Measurements from ENCODE around the gene GALNT1.
A peak's percentile ranks its signal among the peaks of the same experiment; 100 is the strongest.

The GALNT1 gene

DNA sequence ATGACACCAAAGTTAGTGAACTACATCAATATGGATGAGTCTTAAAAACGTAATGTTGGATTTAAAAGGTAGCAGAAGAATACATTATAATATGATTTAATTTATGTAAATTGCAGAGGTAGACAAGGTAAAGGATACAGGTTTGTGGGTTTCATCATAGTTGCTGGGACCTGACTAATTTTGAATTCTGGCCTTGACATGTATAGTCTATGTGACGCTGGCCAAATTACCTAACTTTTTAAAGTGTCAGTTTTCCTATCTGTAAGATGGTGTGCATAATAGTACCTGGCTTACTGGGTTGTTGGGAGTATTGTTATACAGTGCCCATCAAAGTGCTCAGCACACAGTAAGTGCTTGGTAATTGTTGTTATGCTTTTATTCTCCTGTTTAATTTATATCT lies 34.5 kb downstream of the GALNT1 start:
- Histone ChIP-seq H3K36me3 (ENCODE audit: control insufficient read depth in 1 of 2, insufficient read depth in 2 of 2, low read length in 2 of 2) (no peaks in the 10 kb centered on the region), H3K9ac (ENCODE audit: low read depth in 1 of 2, low read length in 2 of 2) (no peak overlapping the region), H3K9me3 (ENCODE audit: control insufficient read depth in 1 of 2, low read length in 2 of 2) (no peaks in the 10 kb centered on the region)

DNA sequence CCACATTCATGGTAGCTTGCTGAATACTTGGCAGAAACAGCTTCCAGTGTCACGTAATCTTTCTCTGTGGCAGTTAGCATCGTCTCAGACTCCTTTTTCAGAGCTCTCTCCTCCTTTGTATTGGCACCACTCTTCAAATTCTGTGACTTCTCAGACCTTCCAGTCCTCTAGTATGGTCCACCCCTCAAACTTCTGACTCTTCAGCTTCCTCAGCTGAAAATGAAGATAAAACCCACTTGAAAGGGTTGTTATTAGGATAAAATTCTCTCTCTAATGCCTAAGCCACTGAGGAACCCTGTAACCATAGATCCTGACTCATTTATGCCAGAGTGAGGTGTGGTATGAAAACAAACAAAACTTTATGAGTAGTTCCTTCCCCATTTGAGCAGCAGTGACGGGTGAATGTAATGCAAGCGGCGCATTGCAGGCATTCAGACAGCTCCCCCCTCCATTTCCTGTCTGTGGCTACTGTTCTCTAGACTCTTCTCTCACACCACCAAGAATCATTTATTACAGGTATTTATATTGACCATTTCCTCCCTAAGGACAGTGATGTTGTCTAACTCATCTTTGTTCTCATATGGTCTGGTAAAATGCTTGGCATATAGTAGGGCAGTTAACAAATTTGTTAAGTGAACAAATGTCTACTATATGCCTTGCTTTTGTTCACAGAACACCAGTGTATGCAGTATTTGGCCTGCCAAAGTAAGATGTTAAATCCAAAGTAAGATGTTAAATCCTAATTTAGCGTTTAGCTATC lies 35.3 kb downstream of the GALNT1 start:
- H3K9me3 ChIP-seq (ENCODE audit: control insufficient read depth in 1 of 2, low read length in 2 of 2): no peaks in the 10 kb centered on the region
- H3K4me3 ChIP-seq (ENCODE audit: low read depth in 1 of 2, low read length in 2 of 2): peak overlapping the region in 1 of 2 donors; percentile 12
- no peaks in the 10 kb centered on the region for H3K27me3 ChIP-seq (ENCODE audit: control insufficient read depth in 1 of 2, insufficient read depth in 2 of 2, low read length in 2 of 2)
- no peak overlapping the region for H3K9ac ChIP-seq (ENCODE audit: low read depth in 1 of 2, low read length in 2 of 2)
- no peak overlapping the region for H3K27ac ChIP-seq (ENCODE audit: low read depth, low read length)
- H3K36me3 ChIP-seq (ENCODE audit: control insufficient read depth in 1 of 2, insufficient read depth in 2 of 2, low read length in 2 of 2): no peaks in the 10 kb centered on the region
- peaks cover 15 to 26% of the 10 kb centered on the region in 2 donors for H3K4me1 ChIP-seq (ENCODE audit: control insufficient read depth in 1 of 2, insufficient read depth in 2 of 2, low read length in 2 of 2)

More for the DNA sequence above, 34.5 kb downstream of the GALNT1 start:
- Histone ChIP-seq H3K27me3 (ENCODE audit: control insufficient read depth in 1 of 2, insufficient read depth in 2 of 2, low read length in 2 of 2) (no peaks in the 10 kb centered on the region), H3K27ac (ENCODE audit: low read depth, low read length) (no peak overlapping the region), H3K4me3 (ENCODE audit: low read depth in 1 of 2, low read length in 2 of 2) (no peak overlapping the region), H3K4me1 (ENCODE audit: control insufficient read depth in 1 of 2, insufficient read depth in 2 of 2, low read length in 2 of 2) (peaks cover 15 to 30% of the 10 kb centered on the region in 2 donors)

DNA sequence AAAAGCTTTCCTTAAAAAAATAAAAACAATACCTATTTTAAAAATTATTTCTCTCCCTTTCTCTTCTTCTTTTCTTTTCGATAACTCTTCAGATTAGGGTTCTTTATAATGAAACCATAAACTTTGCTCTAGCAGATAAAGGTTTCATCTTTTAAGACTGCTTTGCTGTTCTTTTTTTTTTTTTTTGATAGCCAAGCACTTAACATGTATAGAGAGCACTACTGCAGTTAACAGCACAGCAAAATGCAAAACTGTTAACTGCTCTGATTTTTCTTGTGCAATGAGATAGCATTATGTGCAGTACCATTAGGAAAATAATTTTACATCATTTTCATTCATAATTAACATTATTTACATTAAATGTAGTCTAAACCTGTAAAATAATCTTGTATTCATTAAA lies 36.3 kb downstream of the GALNT1 start:
- Histone ChIP-seq H3K27me3 (ENCODE audit: control insufficient read depth in 1 of 2, insufficient read depth in 2 of 2, low read length in 2 of 2) (no peaks in the 10 kb centered on the region), H3K4me1 (ENCODE audit: control insufficient read depth in 1 of 2, insufficient read depth in 2 of 2, low read length in 2 of 2) (peaks cover 15 to 26% of the 10 kb centered on the region in 2 donors), H3K9ac (ENCODE audit: low read depth in 1 of 2, low read length in 2 of 2) (no peak overlapping the region), H3K27ac (ENCODE audit: low read depth, low read length) (no peak overlapping the region), H3K4me3 (ENCODE audit: low read depth in 1 of 2, low read length in 2 of 2) (no peak overlapping the region), H3K9me3 (ENCODE audit: control insufficient read depth in 1 of 2, low read length in 2 of 2) (no peaks in the 10 kb centered on the region), H3K36me3 (ENCODE audit: control insufficient read depth in 1 of 2, insufficient read depth in 2 of 2, low read length in 2 of 2) (no peaks in the 10 kb centered on the region)

DNA sequence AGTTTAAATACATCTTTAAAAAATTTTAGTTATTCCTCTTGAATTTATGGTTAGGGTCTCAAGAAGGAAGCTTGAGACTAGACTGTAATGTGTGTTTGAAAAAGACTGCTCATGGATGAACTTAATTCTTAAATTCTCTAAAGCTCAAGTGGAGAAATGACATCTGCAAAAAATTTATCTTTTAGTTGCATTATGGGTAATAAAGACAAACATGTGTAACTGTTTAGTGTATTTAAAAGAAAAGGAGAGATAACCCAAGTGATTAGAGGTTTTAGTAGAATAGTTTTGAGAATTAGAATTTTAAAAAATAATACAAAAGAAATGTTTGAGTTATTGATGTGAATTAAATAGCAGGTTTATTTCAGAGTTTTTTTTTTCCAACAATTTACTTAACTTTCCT lies 36.7 kb downstream of the GALNT1 start:
- Histone ChIP-seq H3K4me3 (ENCODE audit: low read depth in 1 of 2, low read length in 2 of 2) (no peak overlapping the region), H3K4me1 (ENCODE audit: control insufficient read depth in 1 of 2, insufficient read depth in 2 of 2, low read length in 2 of 2) (peaks cover 15 to 21% of the 10 kb centered on the region in 2 donors), H3K9me3 (ENCODE audit: control insufficient read depth in 1 of 2, low read length in 2 of 2) (no peaks in the 10 kb centered on the region), H3K36me3 (ENCODE audit: control insufficient read depth in 1 of 2, insufficient read depth in 2 of 2, low read length in 2 of 2) (no peaks in the 10 kb centered on the region), H3K27me3 (ENCODE audit: control insufficient read depth in 1 of 2, insufficient read depth in 2 of 2, low read length in 2 of 2) (no peaks in the 10 kb centered on the region), H3K27ac (ENCODE audit: low read depth, low read length) (no peak overlapping the region), H3K9ac (ENCODE audit: low read depth in 1 of 2, low read length in 2 of 2) (no peak overlapping the region)

DNA sequence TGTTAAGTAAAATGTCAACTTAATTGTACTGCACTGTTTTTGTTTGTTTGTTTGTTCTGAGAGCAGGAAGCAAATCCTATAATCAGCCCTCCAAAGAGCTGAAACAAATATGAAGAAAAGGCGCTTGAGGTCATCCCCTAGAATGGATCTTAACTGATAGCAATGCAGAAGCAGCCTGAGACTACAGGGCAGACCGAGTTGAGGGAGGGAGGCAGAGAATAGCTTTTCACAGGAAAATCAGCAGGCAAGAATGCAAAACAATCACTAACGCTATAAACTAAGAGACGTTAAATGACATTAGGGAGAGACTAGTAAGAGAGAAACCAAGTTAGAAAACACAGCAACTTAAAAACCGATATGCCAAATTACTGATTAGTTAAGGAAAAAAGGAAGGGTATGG lies 37.2 kb downstream of the GALNT1 start:
- Histone ChIP-seq H3K9me3 (ENCODE audit: control insufficient read depth in 1 of 2, low read length in 2 of 2) (no peaks in the 10 kb centered on the region), H3K4me1 (ENCODE audit: control insufficient read depth in 1 of 2, insufficient read depth in 2 of 2, low read length in 2 of 2) (peaks cover 12 to 17% of the 10 kb centered on the region in 2 donors), H3K27ac (ENCODE audit: low read depth, low read length) (no peak overlapping the region), H3K9ac (ENCODE audit: low read depth in 1 of 2, low read length in 2 of 2) (no peak overlapping the region), H3K27me3 (ENCODE audit: control insufficient read depth in 1 of 2, insufficient read depth in 2 of 2, low read length in 2 of 2) (no peaks in the 10 kb centered on the region), H3K4me3 (ENCODE audit: low read depth in 1 of 2, low read length in 2 of 2) (no peak overlapping the region), H3K36me3 (ENCODE audit: control insufficient read depth in 1 of 2, insufficient read depth in 2 of 2, low read length in 2 of 2) (no peaks in the 10 kb centered on the region)

DNA sequence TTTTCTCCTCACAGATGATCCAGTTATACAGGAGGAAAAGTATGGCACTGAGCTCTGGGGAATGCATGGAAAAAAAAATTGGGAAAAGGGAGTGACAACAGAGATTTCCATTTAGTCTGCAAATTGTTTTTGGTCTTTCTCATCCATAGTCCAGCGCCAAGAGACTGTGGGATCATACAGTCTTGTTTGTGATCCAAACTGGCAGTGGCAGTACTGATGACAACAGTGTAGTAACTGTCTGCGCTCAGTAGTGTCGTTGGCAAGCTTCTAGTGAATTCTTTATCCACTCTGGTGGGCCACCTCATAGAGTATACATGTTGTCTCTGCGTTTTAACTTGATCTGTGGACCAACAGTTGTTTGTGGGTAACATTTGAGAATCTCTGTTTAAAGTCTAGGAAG lies 37.9 kb downstream of the GALNT1 start:
- Histone ChIP-seq H3K4me1 (ENCODE audit: control insufficient read depth in 1 of 2, insufficient read depth in 2 of 2, low read length in 2 of 2) (peaks cover 17 to 19% of the 10 kb centered on the region in 2 donors), H3K4me3 (ENCODE audit: low read depth in 1 of 2, low read length in 2 of 2) (no peak overlapping the region), H3K9me3 (ENCODE audit: control insufficient read depth in 1 of 2, low read length in 2 of 2) (no peaks in the 10 kb centered on the region), H3K9ac (ENCODE audit: low read depth in 1 of 2, low read length in 2 of 2) (no peak overlapping the region), H3K36me3 (ENCODE audit: control insufficient read depth in 1 of 2, insufficient read depth in 2 of 2, low read length in 2 of 2) (no peaks in the 10 kb centered on the region), H3K27ac (ENCODE audit: low read depth, low read length) (no peak overlapping the region), H3K27me3 (ENCODE audit: control insufficient read depth in 1 of 2, insufficient read depth in 2 of 2, low read length in 2 of 2) (no peaks in the 10 kb centered on the region)

DNA sequence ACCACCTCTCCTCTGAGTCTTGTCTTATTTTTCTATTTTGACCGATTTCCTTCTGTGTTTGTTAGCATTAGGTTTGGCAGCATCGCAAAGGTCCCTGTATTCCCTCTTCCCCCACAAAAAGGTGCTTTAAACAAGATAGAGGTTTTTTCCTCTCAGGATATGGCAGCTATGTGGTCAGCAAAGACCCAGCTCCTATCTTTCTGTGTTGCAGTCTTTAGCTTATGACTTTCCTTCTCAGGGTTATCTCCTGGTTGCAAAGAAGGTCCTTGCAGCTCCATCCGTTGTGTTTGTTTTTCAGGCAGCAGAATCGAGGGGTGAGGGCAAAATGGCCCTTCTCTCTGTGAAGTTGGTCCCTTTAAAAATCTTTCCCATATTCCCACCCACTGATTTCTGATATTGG lies 38.4 kb downstream of the GALNT1 start:
- no peaks in the 10 kb centered on the region for H3K27me3 ChIP-seq (ENCODE audit: control insufficient read depth in 1 of 2, insufficient read depth in 2 of 2, low read length in 2 of 2)
- H3K9me3 ChIP-seq (ENCODE audit: control insufficient read depth in 1 of 2, low read length in 2 of 2): no peaks in the 10 kb centered on the region
- peaks cover 17 to 19% of the 10 kb centered on the region in 2 donors for H3K4me1 ChIP-seq (ENCODE audit: control insufficient read depth in 1 of 2, insufficient read depth in 2 of 2, low read length in 2 of 2)
- no peak overlapping the region for H3K4me3 ChIP-seq (ENCODE audit: low read depth in 1 of 2, low read length in 2 of 2)
- no peak overlapping the region for H3K27ac ChIP-seq (ENCODE audit: low read depth, low read length)
- no peak overlapping the region for H3K9ac ChIP-seq (ENCODE audit: low read depth in 1 of 2, low read length in 2 of 2)
- H3K36me3 ChIP-seq (ENCODE audit: control insufficient read depth in 1 of 2, insufficient read depth in 2 of 2, low read length in 2 of 2): no peaks in the 10 kb centered on the region

DNA sequence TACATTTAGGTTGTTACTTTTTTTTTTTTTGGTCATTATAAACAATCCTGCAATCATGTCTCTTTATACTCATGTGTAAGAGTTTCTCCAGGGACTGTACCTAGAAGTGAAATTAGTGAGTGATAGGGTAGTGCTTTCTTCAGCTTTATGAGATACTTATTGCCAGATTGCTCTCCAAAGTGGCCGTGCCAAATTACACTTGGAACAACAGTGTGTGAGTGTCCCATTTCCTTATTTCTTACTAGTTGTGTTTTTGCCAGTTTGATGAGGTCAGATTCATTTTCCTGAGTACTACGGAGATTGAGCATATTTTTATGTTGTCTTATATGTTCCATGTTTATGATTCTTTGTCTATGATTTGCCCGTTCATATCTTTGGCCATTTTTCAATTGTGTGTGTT lies 39.2 kb downstream of the GALNT1 start:
- H3K9me3 ChIP-seq (ENCODE audit: control insufficient read depth in 1 of 2, low read length in 2 of 2): no peaks in the 10 kb centered on the region
- H3K9ac ChIP-seq (ENCODE audit: low read depth in 1 of 2, low read length in 2 of 2): no peak overlapping the region
- no peaks in the 10 kb centered on the region for H3K36me3 ChIP-seq (ENCODE audit: control insufficient read depth in 1 of 2, insufficient read depth in 2 of 2, low read length in 2 of 2)
- no peak overlapping the region for H3K4me3 ChIP-seq (ENCODE audit: low read depth in 1 of 2, low read length in 2 of 2)
- H3K4me1 ChIP-seq (ENCODE audit: control insufficient read depth in 1 of 2, insufficient read depth in 2 of 2, low read length in 2 of 2): peaks cover 17 to 19% of the 10 kb centered on the region in 2 donors
- H3K27me3 ChIP-seq (ENCODE audit: control insufficient read depth in 1 of 2, insufficient read depth in 2 of 2, low read length in 2 of 2): no peaks in the 10 kb centered on the region
- H3K27ac ChIP-seq (ENCODE audit: low read depth, low read length): no peak overlapping the region

DNA sequence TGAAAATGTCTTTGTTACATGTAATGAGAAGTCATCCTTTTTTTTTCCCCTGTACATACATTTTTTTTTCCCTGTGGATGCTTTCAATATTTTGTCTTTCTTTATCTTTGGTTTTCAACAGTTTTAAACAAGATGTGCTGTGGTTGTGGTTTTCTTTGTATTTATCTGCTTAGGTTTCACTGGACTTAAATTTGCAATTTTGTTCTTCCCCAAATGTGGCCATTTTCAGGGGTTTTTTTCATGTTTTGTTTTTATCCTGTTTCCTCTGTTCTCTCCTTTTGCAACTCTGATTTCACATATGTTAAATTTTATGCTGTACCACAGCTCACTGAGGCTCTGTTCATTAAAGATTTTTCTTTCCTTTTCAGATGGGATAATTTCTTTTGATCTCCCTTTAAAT lies 41.7 kb downstream of the GALNT1 start:
- Histone ChIP-seq H3K4me3 (ENCODE audit: low read depth in 1 of 2, low read length in 2 of 2) (no peak overlapping the region), H3K9me3 (ENCODE audit: control insufficient read depth in 1 of 2, low read length in 2 of 2) (peaks cover 7 to 9% of the 10 kb centered on the region in 2 donors), H3K36me3 (ENCODE audit: control insufficient read depth in 1 of 2, insufficient read depth in 2 of 2, low read length in 2 of 2) (no peaks in the 10 kb centered on the region), H3K9ac (ENCODE audit: low read depth in 1 of 2, low read length in 2 of 2) (no peak overlapping the region), H3K27ac (ENCODE audit: low read depth, low read length) (no peak overlapping the region), H3K4me1 (ENCODE audit: control insufficient read depth in 1 of 2, insufficient read depth in 2 of 2, low read length in 2 of 2) (peaks cover 5% of the 10 kb centered on the region in 2 donors), H3K27me3 (ENCODE audit: control insufficient read depth in 1 of 2, insufficient read depth in 2 of 2, low read length in 2 of 2) (no peaks in the 10 kb centered on the region)

DNA sequence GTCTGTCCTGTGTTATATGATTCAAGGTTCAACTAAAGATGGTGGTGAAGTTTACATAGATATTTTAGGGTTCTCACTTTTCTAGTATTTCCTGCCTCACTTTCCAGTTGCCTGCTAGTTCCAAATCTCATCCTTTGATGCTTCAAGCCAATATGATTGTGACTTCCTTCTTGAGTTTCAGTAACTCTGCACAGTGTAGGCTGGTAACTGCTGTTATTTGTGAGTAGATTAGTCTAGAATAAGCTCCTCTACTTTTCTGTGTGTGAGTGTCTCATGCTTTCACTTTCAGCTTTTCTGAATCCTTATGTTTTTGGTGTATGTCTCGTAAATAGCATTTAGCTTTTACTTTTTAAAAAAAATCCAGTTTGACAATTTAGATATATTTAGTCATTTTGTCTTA lies 42.6 kb downstream of the GALNT1 start:
- no peaks in the 10 kb centered on the region for H3K27me3 ChIP-seq (ENCODE audit: control insufficient read depth in 1 of 2, insufficient read depth in 2 of 2, low read length in 2 of 2)
- H3K9ac ChIP-seq (ENCODE audit: low read depth in 1 of 2, low read length in 2 of 2): no peak overlapping the region
- peaks cover 5% of the 10 kb centered on the region in 2 donors for H3K4me1 ChIP-seq (ENCODE audit: control insufficient read depth in 1 of 2, insufficient read depth in 2 of 2, low read length in 2 of 2)
- H3K4me3 ChIP-seq (ENCODE audit: low read depth in 1 of 2, low read length in 2 of 2): no peak overlapping the region
- peaks cover 7 to 9% of the 10 kb centered on the region in 2 donors for H3K9me3 ChIP-seq (ENCODE audit: control insufficient read depth in 1 of 2, low read length in 2 of 2)
- H3K27ac ChIP-seq (ENCODE audit: low read depth, low read length): no peak overlapping the region
- H3K36me3 ChIP-seq (ENCODE audit: control insufficient read depth in 1 of 2, insufficient read depth in 2 of 2, low read length in 2 of 2): no peaks in the 10 kb centered on the region

Data from duodenal mucosa (tissue), 2 donors.